A549 treated with Mapracorat at 1 μM for 4 hours (cell line): ENCODE measurements around the gene RGS14. TPM values are rescaled to one million over a fixed set of nuclear protein-coding genes. Genes with fewer than 3 reads are reported as not detected.

ENCODE experiments used
- total RNA-seq: library from RNA; stranded (reverse); fragments of 200-300 nt; extraction: Qiagen RNA extraction; gene quantifications from 5 replicates; pipeline ENCODE4 v1.2.3, GENCODE V29; 2022

The RGS14 gene, protein sequence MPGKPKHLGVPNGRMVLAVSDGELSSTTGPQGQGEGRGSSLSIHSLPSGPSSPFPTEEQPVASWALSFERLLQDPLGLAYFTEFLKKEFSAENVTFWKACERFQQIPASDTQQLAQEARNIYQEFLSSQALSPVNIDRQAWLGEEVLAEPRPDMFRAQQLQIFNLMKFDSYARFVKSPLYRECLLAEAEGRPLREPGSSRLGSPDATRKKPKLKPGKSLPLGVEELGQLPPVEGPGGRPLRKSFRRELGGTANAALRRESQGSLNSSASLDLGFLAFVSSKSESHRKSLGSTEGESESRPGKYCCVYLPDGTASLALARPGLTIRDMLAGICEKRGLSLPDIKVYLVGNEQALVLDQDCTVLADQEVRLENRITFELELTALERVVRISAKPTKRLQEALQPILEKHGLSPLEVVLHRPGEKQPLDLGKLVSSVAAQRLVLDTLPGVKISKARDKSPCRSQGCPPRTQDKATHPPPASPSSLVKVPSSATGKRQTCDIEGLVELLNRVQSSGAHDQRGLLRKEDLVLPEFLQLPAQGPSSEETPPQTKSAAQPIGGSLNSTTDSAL
- total RNA-seq, result 3.6 to 6.4 TPM (median 4.8 TPM) in 5 replicates

DNA sequence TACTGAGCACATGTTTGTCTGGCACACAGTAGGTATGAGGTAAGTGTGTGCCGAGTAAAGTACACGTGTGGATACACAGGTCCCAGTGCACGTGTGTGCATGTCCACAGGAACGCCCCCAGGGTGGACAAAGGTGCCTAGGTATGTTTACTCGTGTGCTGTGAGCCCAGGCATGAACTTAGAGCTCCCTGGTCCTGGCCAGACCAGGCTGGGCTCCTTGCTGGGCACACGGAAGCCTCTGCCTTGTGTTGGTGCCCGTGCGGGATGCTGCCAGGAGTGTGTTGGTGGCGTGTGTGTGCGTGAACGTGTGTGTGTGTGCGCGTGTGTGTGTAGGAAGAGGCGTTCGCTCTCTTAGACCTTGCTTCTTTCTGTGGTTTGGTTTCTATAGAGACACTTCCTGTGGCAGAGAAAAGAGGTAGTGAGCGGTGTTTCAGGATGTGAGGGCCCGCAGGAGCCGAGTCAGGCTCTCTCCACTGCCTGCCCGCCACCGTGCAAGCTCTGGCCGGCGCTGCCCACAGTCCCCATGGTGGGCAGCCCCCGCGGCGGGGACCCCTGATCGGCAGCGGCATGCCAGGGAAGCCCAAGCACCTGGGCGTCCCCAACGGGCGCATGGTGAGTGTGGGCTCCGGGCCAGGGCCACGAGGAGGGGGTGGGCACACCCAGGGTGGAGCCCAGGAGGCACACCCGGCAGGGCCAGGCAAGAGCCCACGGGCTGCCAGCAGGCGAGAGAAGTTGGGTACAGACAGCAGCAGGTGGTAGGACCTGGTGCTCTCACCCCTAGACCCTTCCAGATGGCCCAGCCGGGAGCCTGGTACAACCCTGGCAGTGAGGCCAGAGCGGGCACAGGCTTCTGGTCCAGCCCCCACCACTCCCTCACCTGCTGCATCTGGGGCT is at the start of gene RGS14:
RGS14 (plus strand) TSS at position 466 of the 893 bp plus-strand sequence; CDS start at position 567, 101 bp downstream.

DNA sequence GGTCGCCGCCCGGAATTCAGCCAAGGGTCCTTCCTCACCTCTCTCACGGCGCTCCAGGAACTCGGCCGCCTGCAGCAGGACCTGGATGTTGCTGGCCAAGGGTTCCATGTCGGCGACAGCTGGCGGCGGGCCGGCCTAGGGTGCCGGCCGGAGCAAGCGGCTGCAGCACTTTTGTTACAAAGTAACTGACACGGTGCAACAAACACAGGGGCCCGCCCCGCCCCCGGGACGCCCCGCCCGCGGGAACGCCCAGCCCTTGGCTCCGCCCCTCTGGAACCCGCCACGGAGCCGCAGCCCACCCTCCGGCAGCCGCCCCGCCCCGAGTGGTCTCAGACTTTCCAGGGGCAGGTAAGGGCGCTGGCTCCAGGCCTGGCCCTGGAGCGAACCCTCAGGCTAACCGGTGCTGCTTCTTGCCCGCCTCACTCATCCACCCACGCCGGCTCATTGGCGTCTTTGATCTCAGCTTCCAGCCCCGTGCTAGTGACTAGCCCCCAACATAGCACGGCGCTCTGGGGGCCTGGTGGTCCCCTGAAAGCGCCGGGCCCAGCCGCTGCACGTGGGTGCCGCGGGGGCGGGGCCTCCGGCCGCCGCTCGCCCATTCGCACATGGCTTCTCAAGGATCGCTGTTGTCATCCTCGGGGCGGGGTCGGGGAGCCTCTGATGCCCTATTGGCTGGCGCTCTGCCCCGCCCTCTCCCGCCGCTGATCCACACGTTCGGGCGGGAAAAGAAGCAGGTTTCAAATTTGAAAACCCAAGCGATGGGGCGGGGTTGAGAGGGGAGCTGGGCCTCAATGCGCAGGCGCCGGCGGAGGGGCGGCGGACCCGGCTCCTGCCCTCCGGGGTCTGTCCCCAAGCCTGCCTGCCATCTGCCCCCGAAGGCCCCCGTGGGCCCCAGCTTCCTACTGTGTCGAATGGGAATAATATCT is 45.7 kb upstream of the RGS14 start, which contains the start of gene MXD3:
MXD3 (minus strand) TSS at position 176 of the 926 bp plus-strand sequence; CDS start at position 108, 68 bp downstream.

DNA sequence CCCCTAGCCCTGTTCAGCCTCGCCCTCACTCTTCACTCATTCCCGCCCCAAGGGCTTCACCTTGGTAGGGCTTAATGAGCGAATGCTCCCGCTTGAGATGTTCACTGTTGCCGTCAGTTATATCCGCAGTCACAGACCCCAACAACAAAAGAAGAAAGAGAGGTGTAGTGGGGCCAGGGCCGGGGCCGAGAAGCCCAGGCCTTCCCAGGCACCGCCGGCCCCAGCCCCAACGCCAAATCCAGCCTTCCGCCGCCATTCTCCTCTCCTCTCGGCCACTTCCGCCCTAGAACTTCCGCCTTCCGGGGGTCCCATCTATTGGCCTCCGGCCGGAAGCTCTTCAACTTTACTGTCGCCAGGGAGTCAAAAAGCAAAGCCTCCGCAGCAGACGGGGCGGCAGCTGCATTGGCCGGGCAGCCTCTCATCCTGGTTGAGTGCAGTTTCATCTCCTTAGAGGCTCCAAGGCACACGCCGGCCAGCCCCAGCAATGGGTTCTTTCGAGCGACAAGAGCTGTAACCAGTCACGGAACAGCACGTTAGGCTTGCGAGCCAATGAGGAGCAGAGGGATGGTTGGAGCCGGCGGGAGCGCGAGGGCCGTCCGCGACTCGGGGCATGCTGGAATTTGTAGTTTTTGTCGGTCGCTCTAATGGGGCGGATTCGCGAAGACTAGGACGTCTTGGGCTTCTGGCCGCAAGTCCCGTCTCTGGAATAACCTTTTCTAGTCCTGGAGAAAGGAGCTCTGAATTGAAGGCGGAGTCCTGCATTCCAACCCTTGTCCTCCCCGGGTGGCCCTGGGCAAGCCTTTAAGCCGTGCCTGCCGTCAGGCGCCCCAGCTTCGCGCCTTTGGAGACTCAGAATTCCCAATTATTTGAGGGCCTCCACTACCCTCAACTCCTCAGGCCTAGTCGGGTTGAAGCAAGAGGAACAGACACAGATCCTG is 6.1 kb upstream of the RGS14 start, which contains the start of gene LMAN2:
LMAN2 (minus strand) TSS at position 277 of the 938 bp plus-strand sequence; CDS start at position 256, 21 bp downstream.

DNA sequence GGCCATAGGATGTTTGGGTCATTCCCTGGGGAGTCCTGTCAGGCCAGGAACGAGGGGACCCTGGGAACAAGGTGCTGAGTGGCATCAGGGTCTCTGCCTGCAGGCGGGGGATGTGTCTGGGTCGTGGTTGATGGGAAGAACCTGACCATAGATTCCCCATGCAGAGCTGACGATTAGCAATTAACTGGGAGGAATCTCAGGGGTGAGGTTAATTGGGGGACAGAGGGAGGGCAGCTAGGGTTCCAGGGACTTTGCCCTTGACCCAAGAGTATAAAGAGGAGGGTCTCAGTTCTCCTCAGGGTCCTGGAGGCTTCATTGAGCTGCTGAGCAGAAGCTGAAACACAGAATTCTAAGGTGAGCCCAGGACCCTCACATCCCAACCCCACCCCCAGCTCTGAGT is 26.4 kb downstream of the RGS14 start, which contains the start of gene SLC34A1:
SLC34A1 (plus strand) TSS at position 301 of the 400 bp plus-strand sequence. CDS start 1,308 bp downstream, outside the sequence.

DNA sequence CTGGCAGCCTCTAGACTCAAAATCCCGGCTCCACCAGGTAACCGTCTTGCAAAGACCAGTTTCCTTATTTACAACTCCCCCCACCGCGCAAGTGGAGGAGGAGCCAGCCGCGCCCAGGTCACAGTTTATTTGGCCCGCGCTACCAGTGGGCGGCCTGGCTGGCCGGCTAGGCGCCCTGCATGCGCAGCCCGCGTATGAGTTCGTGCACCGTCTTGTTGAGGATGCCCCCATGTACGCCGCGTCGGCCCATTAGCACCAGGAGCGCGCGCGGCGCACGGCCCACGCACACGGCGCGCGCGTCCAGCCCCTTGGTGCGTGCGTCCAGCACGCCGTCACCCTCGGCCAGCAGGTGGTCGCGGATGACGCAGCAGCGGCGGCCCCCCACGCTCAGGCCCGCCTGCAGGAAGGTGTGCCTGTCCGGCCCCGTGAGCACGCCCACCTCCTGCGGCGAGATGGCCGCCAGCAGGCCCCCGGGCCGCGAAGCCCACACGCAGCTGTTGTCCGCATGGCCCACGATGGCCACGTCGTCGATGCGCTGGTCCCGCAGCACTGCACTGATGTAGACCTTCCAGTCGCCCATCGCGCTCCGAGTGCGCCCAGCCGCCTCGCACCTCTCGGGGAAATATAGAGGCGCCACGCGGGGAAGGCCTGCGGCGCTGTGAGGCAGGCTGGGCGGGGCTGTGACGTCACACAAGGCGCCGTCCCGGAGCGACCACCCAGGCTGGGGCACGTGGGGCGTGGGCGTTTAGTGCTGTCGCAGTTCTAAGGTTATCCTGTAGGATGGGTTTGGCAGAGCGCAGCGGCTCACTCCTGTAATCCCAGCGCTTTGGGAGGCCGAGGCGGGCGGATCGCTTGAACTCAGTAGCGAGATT is 42.5 kb downstream of the RGS14 start, which contains the start of gene PFN3:
PFN3 (minus strand) TSS at position 665 of the 872 bp plus-strand sequence; CDS start at position 580, 85 bp downstream.

DNA sequence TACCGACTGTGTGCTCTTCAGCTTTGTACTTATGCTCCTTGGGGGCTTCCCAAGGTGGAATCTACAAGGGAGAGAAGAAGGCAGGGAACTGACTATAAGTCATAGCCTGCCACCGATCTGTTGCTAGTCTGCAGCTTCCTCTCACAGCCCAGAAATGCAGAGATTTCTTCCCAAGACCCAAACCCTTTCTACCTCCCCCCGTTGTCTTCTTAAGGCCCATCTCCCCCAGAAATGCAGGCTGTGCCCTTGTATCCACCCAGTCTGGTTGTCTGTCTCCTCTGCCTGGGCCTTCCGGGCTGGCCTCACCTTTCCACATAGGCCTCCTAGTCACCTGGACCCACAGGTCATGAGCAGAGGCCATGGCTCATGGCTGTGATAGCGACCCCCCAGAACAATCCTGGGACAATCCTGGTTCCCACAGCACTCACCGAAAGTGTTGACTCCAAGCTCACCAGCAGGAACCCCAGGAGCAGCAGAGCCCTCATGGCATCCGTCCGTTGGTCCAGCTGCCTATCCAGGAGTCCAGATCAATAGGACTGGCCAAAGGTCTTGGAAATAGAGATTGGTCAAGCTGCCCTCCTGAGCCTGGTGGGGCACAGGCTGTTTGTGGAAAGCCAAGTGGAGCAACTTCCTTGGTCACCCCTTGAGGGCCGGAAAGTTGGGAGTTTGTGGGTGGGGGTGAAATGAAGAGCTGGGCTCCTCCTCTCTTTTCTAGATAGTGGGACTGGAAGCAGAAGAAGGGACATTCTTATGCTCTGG is 51.5 kb downstream of the RGS14 start, which contains the start of gene F12:
F12 (minus strand) TSS at position 522 of the 759 bp plus-strand sequence; CDS start at position 485, 37 bp downstream.

Other genes with a start within 250 kb of the RGS14 start
- 17.1 to 22.0 TPM (median 21.2 TPM) in 5 replicates for gene NSD1, start 224.2 kb upstream of the RGS14 start, total RNA-seq
- 20.1 to 26.7 TPM (median 24.3 TPM) in 5 replicates for gene RAB24, start 54.2 kb upstream of the RGS14 start, total RNA-seq
- 283 to 398 TPM (median 374 TPM) in 5 replicates for gene PRELID1, start 54.1 kb upstream of the RGS14 start, total RNA-seq
- 14.2 to 23.9 TPM (median 16.8 TPM) in 5 replicates for gene MXD3, start 46.0 kb upstream of the RGS14 start, total RNA-seq
- 179 to 207 TPM (median 194 TPM) in 5 replicates for gene LMAN2, start 6.3 kb upstream of the RGS14 start, total RNA-seq
- gene SLC34A1, start 26.5 kb downstream of the RGS14 start, total RNA-seq, result not detected in 5 replicates
- not detected in 5 replicates for gene PFN3, start 42.7 kb downstream of the RGS14 start, total RNA-seq
- 14.4 to 25.7 TPM (median 24.1 TPM) in 5 replicates for gene F12, start 51.6 kb downstream of the RGS14 start, total RNA-seq
- 20.0 to 30.1 TPM (median 25.9 TPM) in 5 replicates for gene GRK6, start 68.8 kb downstream of the RGS14 start, total RNA-seq
- 14.7 to 37.7 TPM (median 32.5 TPM) in 5 replicates for gene PRR7, start 88.9 kb downstream of the RGS14 start, total RNA-seq
- gene DBN1, start 115.7 kb downstream of the RGS14 start, total RNA-seq, result 55.1 to 73.3 TPM (median 68.6 TPM) in 5 replicates
- gene PDLIM7, start 139.7 kb downstream of the RGS14 start, total RNA-seq, result 76.0 to 92.7 TPM (median 83.9 TPM) in 5 replicates
- gene DOK3, start 151.9 kb downstream of the RGS14 start, total RNA-seq, result 2.8 to 6.3 TPM (median 4.0 TPM) in 5 replicates
- gene DDX41, start 159.0 kb downstream of the RGS14 start, total RNA-seq, result 105 to 149 TPM (median 139 TPM) in 5 replicates
- gene FAM193B, start 196.6 kb downstream of the RGS14 start, total RNA-seq, result 25.2 to 32.8 TPM (median 29.0 TPM) in 5 replicates
- 270 to 298 TPM (median 275 TPM) in 5 replicates for gene TMED9, start 234.3 kb downstream of the RGS14 start, total RNA-seq
- gene B4GALT7, start 242.2 kb downstream of the RGS14 start, total RNA-seq, result 20.2 to 29.4 TPM (median 27.6 TPM) in 5 replicates